ENCODE measurements around the gene PRDX2.

- TF ChIP-seq CTCF (IDR thresholded peaks at IDR 0.05): no peak
- no peak for TF ChIP-seq EP300 (IDR thresholded peaks at IDR 0.05)
- no peak for TF ChIP-seq POLR2A (IDR thresholded peaks at IDR 0.05)
Measured at GRCh38 chr19:12841094-12841493, 39.5 kb upstream of the PRDX2 start.

Measured in upper lobe of left lung (tissue), 4 donors.